Measurements from ENCODE around the gene EP400. TPM values are rescaled to one million over a fixed set of nuclear protein-coding genes. Genes with fewer than 3 reads are reported as not detected.
A peak's percentile ranks its signal among the peaks of the same experiment; 100 is the strongest.

The EP400 gene
- total RNA-seq, 3 donors from 2014 or later: 34.9 to 47.8 (median 40.7) TPM

- no peak for TF ChIP-seq CTCF (IDR thresholded peaks at IDR 0.05)
- H3K4me3 ChIP-seq: no peak overlapping the region
- H3K36me3 ChIP-seq (ENCODE audit: low read depth): no peaks in the 10 kb centered on the region
- no peaks in the 10 kb centered on the region for H3K9me3 ChIP-seq
- DNase-seq: peak in 1 of 3 donors; percentile 6
- intact Hi-C loops (cut with DNase I, micrococcal nuclease): no loop called here
- no peak for ATAC-seq
- no peaks in the 10 kb centered on the region for H3K4me1 ChIP-seq (ENCODE audit: low read depth)
Measured at GRCh38 chr12:132129007-132129406, 179.3 kb downstream of the EP400 start.

- Histone ChIP-seq H3K4me1 (ENCODE audit: low read depth) (no peaks in the 10 kb centered on the region), H3K36me3 (ENCODE audit: low read depth) (no peaks in the 10 kb centered on the region), H3K9me3 (no peaks in the 10 kb centered on the region), H3K4me3 (no peak overlapping the region)
- DNase-seq (no peak), ATAC-seq (no peak)
- TF ChIP-seq CTCF (IDR thresholded peaks at IDR 0.05): no peak
- intact Hi-C loops (cut with DNase I, micrococcal nuclease): no loop called here
Measured at GRCh38 chr12:132130690-132131089, 180.9 kb downstream of the EP400 start.

Other genes with a start within 250 kb of the EP400 start
- gene SFSWAP, start 238.9 kb upstream of the EP400 start, total RNA-seq: 10 to 100 TPM; 34.5 to 52.7 (median 50.7) TPM
- gene MMP17, start 121.5 kb upstream of the EP400 start, total RNA-seq: 1 to 10 TPM; 1.1 to 5.3 (median 1.4) TPM
- 10 to 100 TPM; 20.0 to 60.4 (median 28.3) TPM for gene ULK1, start 55.3 kb upstream of the EP400 start, total RNA-seq
- 10 to 100 TPM; 21.0 to 28.3 (median 22.9) TPM for gene PUS1, start 20.7 kb upstream of the EP400 start, total RNA-seq
- gene DDX51, start 194.4 kb downstream of the EP400 start, total RNA-seq: 10 to 100 TPM; 14.2 to 18.7 (median 15.6) TPM
- 10 to 100 TPM; 12.9 to 17.5 (median 13.3) TPM for gene NOC4L, start 194.5 kb downstream of the EP400 start, total RNA-seq